Activated CD8-positive, alpha-beta memory T cell treated with anti-CD3 and anti-CD28 coated beads for 48 hours (primary cell): ENCODE data around the gene RAD51C.
"Not testable (repeated sequence)": the region's sequence is repeated elsewhere in the genome, so short reads cannot be mapped to it uniquely, and the experiment has no call there.

Experiments used
- DNase-seq, 3 experiments: peaks; one replicate each; pipeline ENCODE4 v3.0.0-alpha.2; 2020; ENCODE audit warnings: low read depth in 2 of 3, low spot score in 2 of 3

RAD51C gene

DNA sequence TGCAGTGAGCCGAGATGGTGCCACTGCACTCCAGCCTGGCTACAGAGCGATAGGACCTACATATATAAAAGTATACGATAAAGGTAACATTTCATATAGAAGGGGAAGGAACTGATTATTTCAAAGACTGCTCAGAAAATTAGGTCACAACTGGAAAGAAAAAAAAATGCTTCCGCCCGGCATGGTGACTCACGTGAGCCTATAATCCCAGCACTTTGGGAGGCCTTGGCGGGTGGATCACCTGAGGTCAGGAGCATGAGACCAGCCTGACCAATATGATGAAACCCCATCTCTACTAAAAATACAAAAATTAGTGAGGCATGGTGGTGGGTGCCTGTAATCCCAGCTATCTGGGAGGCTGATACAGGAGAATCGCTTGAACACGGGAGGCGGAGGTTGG is 8.4 kb upstream of the RAD51C start:
- DNase-seq, result no peak

DNA sequence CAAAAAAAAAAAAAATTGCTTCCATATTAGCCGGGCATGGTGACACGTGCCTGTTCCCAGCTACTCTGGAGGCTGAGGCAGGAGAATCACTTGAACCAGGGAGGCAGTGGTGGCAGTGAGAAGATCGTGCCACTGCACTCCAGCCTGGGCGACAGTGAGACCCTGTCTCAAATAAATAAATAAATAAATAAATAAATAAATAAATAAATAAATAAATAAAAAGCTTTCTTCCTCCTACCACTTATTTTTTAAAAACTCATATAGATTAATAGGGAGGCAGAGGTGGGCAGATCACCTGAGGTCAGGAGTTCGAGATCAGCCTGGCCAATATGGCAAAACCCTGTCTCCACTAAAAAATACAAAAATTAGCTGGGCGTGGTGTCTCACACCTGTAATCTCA is 7.9 kb upstream of the RAD51C start:
- DNase-seq, result not testable (repeated sequence)

DNA sequence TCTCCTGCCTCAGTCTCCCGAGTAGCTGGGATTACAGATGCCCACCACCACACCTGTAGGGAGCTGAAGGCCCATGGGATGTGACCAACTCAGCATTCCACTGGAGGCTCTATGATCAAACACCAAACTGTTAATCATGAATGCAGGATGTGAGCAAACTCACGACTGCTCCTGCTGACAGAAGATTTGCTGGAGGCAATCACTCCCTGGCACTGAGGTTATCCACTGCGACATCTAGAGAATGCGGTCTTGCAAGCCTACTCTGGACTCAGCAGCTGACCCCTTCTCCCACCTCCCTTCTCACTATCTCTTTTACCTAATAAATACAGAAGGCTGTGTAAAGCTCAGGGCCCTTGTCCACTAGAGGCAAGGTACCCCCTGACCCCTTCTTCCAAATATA is 5.4 kb upstream of the RAD51C start:
- DNase-seq, result no peak

DNA sequence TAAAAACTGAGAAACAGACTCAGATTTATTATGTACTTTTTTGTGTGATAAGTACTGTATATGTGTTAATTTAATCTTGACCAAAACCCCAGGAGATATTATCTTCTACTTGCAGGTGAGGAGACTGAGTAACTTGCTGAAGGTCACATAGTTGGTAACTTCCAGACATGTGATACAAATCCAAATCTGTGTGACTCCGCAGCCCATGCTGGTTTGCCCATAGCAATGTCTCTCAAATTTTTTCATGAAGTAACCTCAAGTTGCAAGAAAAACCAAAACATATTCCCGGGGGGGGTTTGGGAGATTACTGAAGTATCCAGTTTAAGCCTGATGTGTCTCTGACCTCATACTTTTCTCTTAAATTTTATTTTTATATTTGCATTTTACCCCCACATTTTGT is 3.9 kb upstream of the RAD51C start:
- DNase-seq, result no peak

DNA sequence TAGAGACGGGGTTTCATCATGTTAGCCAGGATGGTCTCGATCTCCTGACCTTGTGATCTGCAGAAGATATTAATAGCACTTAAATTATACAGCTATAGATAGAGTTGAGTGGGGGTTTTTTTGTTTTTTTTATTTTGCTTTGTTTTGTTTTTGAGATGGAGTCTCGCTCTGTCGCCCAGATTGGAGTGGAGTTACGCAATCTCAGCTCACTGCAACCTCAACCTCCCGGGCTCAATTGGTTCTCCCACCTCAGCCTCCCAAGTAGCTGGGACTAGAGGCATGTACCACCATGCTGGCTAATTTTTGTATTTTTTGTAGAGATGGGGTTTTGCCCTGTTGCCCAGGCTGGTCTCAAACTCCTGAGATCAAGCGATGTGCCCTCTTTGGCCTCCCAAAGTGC is 2.4 kb upstream of the RAD51C start:
- DNase-seq, result not testable (repeated sequence)

DNA sequence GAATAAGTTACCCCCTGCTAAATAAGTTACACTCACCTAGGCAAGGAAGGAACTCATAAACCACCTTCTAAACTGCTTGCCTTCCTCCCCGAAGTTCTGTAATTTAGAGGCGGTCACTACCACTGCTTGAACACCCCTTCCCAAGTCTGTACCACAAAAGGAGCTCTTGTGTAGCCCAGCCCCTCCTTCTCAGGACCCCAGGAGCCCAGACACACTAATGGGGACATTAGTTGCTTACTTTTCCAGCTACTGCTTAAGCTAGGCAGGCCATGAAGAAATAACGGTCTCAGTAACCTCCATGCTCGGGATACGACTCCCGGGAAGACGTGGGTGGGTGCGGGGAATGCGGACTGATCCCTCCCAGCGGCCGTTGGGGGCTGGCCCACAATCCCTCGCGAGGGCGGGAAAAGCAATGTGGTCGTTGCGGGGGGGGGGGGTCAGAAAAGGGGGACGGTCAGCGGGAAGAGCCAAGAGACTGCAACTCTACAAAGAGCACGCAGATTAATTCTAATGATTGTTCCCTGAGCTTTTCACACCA is 632 bp upstream of the RAD51C start, which contains the start of gene TEX14:
Gene TEX14 (minus strand): TSS at position 345 of the 538 bp plus-strand sequence. CDS start 40,044 bp downstream, outside the sequence.
- no peak for DNase-seq

DNA sequence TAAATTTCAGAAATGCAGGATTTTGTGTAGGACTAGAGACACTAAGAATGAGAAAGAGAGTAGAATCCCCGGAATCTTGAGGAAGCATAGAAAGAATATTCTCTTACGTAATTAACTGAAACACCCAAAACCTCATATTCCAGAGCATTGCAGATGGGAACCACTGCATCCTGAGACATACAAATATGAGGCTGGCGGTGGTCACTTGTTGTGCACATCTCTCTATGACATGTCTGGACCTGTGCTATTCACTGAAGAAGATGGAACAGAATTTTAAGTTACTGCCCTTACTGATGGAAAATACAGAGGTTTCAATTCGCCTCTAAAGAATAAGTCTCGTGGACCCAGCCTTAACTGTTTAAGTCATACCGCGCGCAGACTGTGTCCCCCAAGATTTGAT is 806 bp downstream of the RAD51C start:
- no peak for DNase-seq

DNA sequence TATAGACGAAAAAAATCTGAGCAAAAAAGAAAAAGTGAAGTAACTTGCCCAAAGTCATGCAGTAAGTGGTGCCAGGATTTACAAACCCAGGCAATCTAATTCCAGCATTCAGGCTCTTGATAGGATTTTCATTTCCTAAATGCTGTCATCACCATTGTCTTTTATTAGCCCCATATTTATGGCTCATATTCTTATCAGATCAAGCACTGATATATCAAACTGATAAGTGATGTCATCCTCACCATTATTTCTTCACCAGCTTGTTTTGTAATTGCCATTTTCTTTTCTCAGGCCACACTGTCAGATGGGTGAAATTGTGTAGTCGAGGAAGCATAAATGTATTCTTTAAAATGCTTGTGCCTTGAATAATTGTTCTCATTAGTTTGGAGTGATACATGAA is 1.3 kb downstream of the RAD51C start:
- DNase-seq, result no peak

DNA sequence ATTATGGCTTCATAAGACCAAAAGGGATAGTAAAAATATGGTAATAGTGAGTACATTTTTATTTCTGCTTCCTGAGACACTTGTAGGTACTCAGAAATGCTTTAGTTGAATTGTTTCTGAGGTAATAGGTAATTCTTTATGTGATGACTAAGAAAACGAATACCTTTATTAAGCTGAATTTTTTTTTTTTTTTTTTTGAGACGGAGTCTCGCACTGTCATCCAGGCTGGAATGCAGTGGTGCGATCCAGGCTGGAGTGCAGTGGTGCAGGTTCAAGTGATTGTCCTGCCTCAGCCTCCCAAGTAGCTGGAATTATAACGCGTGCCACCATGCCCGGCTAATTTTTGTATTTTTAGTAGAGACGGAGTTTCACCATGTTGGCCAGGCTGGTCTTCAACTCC is 1.9 kb downstream of the RAD51C start:
- DNase-seq, result no peak

DNA sequence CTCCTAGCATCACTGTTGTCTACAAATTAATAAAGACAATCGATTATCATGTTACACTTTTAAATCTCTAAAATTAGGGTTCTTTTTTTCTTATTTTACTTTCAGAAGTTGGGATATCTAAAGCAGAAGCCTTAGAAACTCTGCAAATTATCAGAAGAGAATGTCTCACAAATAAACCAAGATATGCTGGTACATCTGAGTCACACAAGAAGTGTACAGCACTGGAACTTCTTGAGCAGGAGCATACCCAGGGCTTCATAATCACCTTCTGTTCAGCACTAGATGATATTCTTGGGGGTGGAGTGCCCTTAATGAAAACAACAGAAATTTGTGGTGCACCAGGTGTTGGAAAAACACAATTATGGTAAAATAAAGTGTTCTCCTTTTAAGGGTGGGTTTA is 2.4 kb downstream of the RAD51C start:
- DNase-seq, result no peak

DNA sequence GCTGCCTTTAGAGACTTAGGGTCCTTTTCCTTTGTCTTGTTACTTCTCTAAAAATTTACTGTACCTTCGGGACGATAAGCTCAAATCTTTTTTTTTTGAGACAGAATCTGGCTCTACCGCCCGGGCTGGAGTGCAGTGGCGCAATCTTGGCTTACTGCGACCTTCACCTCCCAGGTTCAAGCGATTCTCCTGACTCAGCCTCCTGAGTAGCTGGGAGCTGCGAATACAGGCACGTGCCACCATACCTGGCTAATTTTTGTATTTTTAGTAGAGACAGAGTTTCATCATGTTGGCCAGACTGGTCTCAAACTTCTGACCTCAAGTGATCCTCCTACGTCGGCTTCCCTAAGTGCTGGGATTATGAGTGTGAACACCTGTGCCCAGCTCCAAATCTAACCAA is 7.4 kb downstream of the RAD51C start:
- no peak for DNase-seq

DNA sequence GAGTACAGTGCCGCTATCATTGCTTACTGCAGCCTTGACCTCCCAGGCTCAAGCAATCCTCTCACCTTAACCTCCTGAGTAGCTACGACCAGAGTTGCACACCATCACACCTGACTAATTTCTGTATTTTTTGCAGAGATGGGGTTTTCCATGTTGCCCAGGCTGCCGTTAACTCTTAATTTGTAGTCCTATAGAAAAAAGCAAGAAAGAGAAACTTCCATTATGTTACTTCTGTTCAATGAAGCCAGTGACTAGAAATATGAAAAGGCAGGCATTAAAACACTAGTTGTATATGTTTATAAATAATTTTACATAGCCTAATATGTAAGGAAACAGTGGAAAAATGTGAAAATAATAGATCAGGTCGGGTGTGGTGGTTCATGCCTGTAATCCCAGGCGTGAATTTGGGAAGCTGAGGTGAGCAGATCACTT is 9.7 kb downstream of the RAD51C start:
- DNase-seq, result no peak

DNA sequence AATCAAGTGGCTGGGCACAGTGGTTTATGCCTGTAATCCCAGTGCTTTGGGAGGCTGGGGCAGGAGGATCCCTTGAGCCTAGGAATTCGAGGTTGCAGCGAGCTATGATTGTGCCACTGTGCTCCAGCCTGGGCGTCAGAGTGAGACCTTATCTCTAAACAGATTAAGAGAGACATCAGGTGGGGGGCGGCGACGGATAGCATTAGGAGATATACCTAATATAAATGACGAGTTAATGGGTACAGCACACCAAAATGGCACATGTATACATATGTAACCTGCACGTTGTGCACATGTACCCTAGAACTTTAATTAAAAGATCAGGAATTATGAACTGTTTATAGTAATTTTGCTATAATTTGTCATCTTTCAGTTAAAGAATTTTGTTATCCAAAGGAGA is 10.3 kb downstream of the RAD51C start:
- DNase-seq, result no peak

DNA sequence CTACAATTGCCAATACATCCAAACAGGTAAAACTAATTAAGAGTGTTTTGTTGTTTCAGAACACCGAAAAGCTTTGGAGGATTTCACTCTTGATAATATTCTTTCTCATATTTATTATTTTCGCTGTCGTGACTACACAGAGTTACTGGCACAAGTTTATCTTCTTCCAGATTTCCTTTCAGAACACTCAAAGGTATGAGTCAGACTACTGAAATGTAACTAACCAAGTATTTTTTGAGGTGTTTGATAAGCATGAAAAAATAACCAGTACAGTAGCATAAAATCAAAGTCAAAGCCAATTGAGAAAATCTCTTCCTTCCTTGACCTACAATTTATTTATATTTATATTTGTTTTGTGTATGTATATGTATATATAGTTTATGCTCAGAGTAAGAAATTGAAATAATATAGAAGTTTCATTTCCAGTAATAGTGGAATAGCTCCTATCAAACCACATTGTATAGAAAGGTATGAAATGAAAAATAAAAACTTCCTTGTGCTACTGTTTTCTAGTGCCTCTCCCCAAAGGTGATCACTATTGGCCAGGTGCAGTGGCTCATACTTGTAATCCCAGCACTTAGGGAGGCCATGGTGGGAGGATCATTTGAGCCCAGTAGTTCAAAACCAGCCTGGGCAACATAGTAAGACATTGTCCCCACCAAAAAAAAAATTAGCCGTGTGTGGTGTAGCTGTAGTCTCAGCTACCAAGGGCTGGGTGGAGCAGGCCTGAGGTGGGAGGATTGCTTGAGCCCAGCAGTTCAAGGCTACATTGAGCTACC is 10.9 kb downstream of the RAD51C start:
- no peak for DNase-seq

DNA sequence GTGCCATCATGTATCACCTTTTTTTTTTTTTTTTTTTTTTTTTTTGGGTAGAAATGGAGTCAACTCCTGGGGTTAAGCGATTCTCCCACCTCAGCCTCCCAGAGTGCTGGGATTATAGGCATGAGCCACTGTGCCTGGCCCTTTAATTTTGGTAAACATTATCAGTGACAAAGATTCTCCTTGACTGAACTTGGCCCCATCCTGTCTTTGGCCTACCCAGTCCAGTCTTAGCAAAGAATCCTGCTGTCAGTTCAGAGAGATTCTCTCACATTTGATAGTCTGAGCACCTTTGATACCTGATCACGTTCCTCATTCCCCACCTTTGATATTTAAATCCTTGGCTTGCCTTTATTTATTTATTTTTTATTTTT is 11.5 kb downstream of the RAD51C start:
- DNase-seq, result no peak

DNA sequence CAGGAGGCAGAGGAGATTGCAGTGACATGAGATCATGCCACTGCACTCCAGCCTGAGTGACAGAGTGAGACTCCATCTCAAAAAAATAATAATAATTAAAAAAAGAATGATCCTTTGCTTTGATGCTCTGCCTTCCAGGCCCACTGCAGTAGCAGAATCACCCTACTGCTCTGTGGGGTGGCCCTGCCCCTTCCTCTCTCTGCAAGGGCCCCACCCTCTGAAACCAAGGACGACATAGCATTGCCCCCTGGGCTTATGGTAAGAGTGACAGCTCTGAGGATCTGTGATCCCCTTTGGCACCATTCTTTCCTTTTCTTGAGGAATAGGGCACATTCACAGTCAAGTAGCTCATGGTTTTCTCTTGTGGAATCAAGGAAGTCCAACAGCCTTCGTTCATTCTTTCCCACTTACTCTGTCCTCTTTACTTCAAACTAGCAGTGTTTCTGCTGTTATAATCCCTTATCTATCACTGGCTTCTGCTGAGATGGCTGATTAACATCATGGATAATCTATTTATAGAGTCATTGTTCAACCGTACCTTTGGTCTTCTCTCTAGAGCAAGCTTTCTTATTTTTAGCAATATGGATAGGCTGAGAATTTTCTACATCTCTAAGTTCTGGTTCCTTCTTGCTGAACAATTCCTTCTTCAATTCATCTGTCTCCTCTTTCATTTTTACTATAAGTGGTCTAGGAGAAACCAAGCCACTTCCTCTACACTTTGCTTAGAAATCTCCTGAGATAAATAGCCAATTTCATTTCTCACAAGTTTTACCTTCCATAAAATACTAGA is 14.1 kb downstream of the RAD51C start:
- DNase-seq, result no peak

DNA sequence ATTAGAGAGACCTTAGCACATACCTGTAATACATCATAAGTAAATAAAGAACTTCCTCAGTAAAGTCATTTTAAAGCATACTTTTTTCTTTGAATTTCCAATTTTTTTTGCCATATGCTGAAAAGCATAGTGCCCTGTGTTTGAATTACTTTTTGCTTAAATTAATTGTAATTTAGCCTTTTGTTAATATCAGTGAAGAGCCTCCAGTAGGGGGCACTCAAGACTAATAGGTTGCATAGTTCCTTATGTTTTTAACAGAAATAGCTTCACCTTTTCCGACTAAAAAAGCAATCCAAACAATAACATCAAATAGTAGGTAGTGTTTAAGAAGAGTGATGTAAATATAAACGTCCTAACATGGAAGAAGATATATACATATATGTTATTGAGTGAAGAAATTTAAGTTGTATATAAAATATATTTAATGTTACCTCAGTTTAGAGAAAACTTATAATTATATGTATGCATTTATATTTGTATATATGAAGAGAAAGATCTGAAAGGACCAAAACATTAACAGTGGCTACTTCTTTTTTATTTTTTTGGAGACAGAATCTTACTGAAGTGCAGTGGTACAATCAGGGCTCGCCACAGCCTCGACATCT is 18.6 kb downstream of the RAD51C start:
- DNase-seq, result no peak

DNA sequence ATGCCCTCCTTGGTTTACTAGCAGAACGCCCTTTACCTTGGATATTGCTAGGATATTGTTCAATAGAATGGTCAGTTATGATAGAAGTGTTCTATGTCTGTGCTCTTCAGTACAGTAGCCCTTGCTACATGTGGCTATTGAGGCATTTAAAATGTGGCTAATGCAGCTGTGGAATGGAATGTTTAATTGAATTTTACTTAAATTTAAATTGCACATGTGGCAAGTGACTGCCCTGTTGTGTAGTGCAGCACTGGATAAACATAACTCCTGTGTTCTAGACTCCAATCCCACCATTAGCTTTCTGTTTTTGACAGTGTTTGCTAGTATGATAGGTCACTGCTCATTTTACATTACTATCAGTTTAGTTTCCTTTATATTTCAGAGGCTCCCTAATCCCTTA is 29.9 kb downstream of the RAD51C start:
- DNase-seq, result no peak

DNA sequence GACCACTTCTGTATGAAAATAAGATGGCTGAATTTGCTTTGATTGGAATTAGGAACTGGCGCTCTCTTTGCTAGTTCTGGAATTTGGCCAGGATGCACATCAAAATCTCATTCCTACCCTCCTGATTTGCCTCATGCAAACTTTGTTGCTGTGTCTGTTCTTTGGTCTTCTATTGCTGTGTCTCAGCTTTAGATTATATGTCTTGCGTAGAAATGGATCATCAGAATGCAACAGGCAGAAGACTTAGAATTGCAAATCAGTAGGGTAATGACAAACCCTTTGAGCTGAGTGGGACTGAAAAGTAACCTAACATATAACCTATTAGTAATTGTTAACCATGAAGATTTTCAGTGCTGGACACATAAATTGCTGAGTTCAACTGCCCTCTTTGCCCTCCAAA is 30.3 kb downstream of the RAD51C start:
- no peak for DNase-seq

DNA sequence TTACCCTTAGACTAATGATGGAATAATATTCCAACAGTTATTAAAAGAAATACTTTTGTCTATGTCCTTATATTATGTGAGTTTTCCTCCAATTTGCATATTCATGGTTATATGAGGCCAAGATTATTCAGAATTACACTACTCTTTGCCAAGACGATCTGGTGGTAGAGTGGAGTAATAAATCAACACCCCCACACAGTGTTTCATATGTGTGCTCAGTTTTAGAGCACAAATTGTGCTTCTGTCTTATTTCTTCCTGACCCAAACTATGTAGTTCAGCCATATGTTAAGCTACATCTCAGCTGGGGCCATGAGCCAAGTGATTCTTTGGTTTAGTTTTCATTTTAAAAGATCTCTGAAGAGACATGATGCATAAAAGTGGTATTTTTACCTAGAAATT is 36.4 kb downstream of the RAD51C start:
- no peak for DNase-seq

DNA sequence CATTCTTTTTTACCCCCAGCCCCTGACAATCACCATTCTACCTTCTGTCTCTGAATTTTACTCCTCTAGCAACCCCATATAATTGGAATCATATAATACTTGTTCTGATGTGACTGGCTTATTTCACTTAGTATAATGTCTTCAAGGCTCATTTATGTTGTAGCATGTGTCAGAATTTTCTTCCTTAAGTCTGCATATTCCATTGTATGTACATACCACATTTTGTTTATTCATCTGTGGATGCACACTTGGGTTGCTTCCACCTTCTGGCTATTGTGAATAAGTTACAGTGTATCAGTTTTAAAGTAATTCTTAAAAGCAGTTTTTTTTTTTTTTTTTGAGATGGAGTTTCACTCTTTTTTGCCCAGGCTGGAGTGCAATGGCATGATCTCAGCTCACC is 38.5 kb downstream of the RAD51C start:
- DNase-seq, result no peak

DNA sequence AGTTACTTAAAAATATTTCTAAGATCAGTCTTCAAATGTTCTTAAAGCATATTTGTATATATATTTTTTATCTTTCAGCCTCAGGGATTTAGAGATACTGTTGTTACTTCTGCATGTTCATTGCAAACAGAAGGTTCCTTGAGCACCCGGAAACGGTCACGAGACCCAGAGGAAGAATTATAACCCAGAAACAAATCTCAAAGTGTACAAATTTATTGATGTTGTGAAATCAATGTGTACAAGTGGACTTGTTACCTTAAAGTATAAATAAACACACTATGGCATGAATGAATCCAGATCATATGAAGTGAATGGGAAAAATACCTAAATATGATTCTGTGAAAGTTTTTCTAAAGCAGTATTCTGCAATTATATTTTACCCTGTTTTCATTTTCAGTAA is 41.6 kb downstream of the RAD51C start:
- no peak for DNase-seq
